Common myeloid progenitor, CD34-positive (primary cell): ENCODE results near the gene COG7.

Source experiments
- CTCF ChIA-PET: fragments of 350-600 bp; sonication (Branson Sonifier 250); formaldehyde crosslinking; loops from one replicate; lab custom pipeline; 2021; ENCODE audit warnings: antibody characterized with exemption; lab: Charles Lee
- POLR2A ChIA-PET: fragments of 350-600 bp; sonication (Branson Sonifier 250); formaldehyde crosslinking; loops from one replicate; lab custom pipeline; 2021; ENCODE audit warnings: antibody characterized with exemption; lab: Charles Lee
- DNase-seq, 3 donors: peaks; one replicate each; pipeline versions ENCODE4 v3.0.0 to v3.0.0-alpha.2; 2013
- H3K27ac ChIP-seq, 2 experiments: 1 replicate in 1 of 2; 2 replicates in 1 of 2; pipeline ENCODE4 v1.7.0; 2013; ENCODE audit warnings: inconsistent platforms in 2 of 2, low read length in 2 of 2, mild to moderate bottlenecking in 2 of 2, low read depth in 1 of 2, moderate library complexity in 1 of 2; ENCODE audit not compliant: severe bottlenecking in 2 of 2, insufficient read depth in 1 of 2, poor library complexity in 1 of 2
- H3K27me3 ChIP-seq, 5 experiments: replicated peaks in 2 of 5; 1 replicate in 3 of 5; 2 replicates in 2 of 5; pipeline versions ENCODE4 v1.6.1 to v1.7.0; 2013; ENCODE audit warnings: low read length in 4 of 5, mild to moderate bottlenecking in 2 of 5, moderate library complexity in 2 of 5, inconsistent platforms in 1 of 5; ENCODE audit not compliant: insufficient read depth in 5 of 5, control insufficient read depth in 4 of 5
- H3K36me3 ChIP-seq, 4 experiments: 1 replicate in 2 of 4; 2 replicates in 2 of 4; pipeline versions ENCODE4 v1.6.1 to v1.7.0; 2013; ENCODE audit warnings: low read length in 3 of 4, control low read depth in 1 of 4, mild to moderate bottlenecking in 1 of 4; ENCODE audit not compliant: control insufficient read depth in 4 of 4, insufficient read depth in 4 of 4
- H3K4me1 ChIP-seq, 4 experiments: 1 replicate in 3 of 4; 2 replicates in 1 of 4; pipeline versions ENCODE4 v1.6.1 to v1.7.1; 2013; ENCODE audit warnings: low read length in 3 of 4, mild to moderate bottlenecking in 3 of 4, control low read depth in 1 of 4, inconsistent platforms in 1 of 4, moderate library complexity in 1 of 4; ENCODE audit not compliant: control insufficient read depth in 4 of 4, insufficient read depth in 4 of 4; ENCODE audit errors: control extremely low read depth in 1 of 4
- H3K4me3 ChIP-seq, 7 experiments: 1 replicate in 4 of 7; 2 replicates in 3 of 7; pipeline versions ENCODE4 v1.5.1 to v1.7.0; 2013; ENCODE audit warnings: mild to moderate bottlenecking in 7 of 7, low read length in 6 of 7, moderate library complexity in 6 of 7, inconsistent platforms in 2 of 7, low read depth in 2 of 7, control low read depth in 1 of 7; ENCODE audit not compliant: insufficient read depth in 4 of 7, control insufficient read depth in 1 of 7; ENCODE audit errors: extremely low read depth in 1 of 7
- H3K9me3 ChIP-seq, 5 experiments: 1 replicate in 4 of 5; 2 replicates in 1 of 5; pipeline versions ENCODE4 v1.6.1 to v1.7.1; 2013; ENCODE audit warnings: low read length in 4 of 5, mild to moderate bottlenecking in 2 of 5, inconsistent platforms in 1 of 5, low read depth in 1 of 5, moderate library complexity in 1 of 5; ENCODE audit not compliant: control insufficient read depth in 4 of 5, insufficient read depth in 2 of 5; ENCODE audit errors: control extremely low read depth in 1 of 5
- WGBS: methylation state at CpG from one replicate; pipeline ENCODE4 v1.1.5; 2013; ENCODE audit not compliant: insufficient coverage; 5-methylcytosine and 5-hydroxymethylcytosine counted together

Gene COG7

GRCh38 chr16:23497543-23497868, 44.5 kb upstream of the COG7 start:
- Histone ChIP-seq H3K4me3 (no peak overlapping the region), H3K27ac (no peak overlapping the region), H3K36me3 (peaks cover 11 to 56% (median 20%) of the 10 kb centered on the region in 4 experiments), H3K4me1 (peaks cover 0 to 18% (median 6%) of the 10 kb centered on the region in 4 experiments), H3K9me3 (no peaks in the 10 kb centered on the region), H3K27me3 (no peaks in the 10 kb centered on the region)
- DNase-seq: no peak
- CTCF ChIA-PET: interaction anchor here (0.7 kb wide), 1 partner anchor 62 kb away, joined by 3 read pairs; no protein-coding TSS in a partner anchor
- POLR2A ChIA-PET: no interaction called here
- 93% methylated on average over 6 of the region's 6 CpGs for WGBS

DNA sequence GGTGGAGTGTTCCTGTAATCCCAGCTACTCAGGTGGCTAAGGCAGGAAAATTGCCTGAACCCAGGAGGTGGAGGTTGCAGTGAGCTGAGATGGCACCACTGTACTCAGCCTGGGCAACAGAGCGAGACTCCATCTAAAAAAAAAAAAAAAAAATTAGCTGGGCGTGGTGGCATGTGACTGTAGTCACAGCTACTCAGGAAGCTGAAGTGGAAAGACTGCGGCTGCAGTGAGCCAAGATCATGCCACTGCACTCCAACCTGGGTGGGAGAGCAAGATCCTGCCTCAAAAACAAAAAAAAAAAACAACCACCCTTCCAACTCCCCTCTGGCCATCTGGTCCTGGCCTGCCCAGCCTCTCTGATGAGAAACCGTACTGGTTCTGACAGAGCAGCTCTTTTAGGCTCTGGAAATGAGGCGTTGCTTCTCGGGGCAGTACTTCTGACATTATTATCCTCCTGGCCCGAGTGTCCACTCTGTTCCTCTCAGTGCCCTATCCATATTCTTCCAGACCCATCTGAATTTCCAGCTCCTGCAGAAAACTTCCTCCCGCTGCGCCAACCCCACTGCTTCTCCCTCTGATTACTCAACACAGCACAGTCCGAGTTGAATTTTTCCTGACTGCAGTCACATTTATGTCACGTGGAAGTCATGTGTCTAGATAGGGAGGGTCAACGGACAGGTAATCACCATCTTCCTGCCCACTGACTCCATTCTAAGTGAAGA, 44.0 kb upstream of the COG7 start:
- peaks cover 11 to 56% (median 24%) of the 10 kb centered on the region in 4 experiments for H3K36me3 ChIP-seq
- H3K27ac ChIP-seq: no peak overlapping the region
- H3K4me3 ChIP-seq: no peak overlapping the region
- no peaks in the 10 kb centered on the region for H3K9me3 ChIP-seq
- H3K4me1 ChIP-seq: peaks cover 0 to 12% (median 6%) of the 10 kb centered on the region in 4 experiments
- H3K27me3 ChIP-seq: no peaks in the 10 kb centered on the region
- CTCF ChIA-PET: interaction anchor here (0.6 kb wide), 1 partner anchor 62 kb away, joined by 3 read pairs; no protein-coding TSS in a partner anchor
- DNase-seq: no peak
- 65% methylated on average over 8 of the region's 12 CpGs for WGBS
- POLR2A ChIA-PET: no interaction called here

DNA sequence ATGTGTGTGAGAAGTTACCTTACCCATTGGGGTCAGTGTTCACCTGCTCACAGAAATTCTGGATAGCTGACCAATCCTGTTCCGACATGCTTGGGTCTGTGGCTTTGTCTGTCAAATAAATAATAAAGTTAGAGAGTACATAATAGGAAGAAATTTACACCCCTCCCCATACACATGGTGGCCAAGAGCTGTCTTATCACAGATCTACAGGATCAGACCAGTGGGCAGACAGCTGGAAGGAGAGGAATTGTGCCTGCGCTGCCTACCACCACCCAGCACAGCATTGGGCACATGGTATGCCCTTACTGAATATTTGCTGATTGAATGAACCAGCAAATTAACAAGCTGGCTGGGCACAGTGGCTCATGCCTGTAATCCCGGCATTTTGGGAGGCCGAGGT, 42.7 kb upstream of the COG7 start:
- Histone ChIP-seq H3K9me3 (no peaks in the 10 kb centered on the region), H3K4me1 (peaks cover 0 to 12% (median 6%) of the 10 kb centered on the region in 4 experiments), H3K36me3 (peaks cover 11 to 60% (median 28%) of the 10 kb centered on the region in 4 experiments), H3K4me3 (no peak overlapping the region), H3K27ac (no peak overlapping the region), H3K27me3 (no peaks in the 10 kb centered on the region)
- peak in 1 of 3 donors; percentile 28 for DNase-seq
- ChIA-PET POLR2A (no interaction called here), CTCF (interaction anchor here (0.9 kb wide), 1 partner anchor 60 kb away, joined by 3 read pairs; no protein-coding TSS in a partner anchor)
- WGBS: 87% methylated on average over 2 of the region's 4 CpGs

DNA sequence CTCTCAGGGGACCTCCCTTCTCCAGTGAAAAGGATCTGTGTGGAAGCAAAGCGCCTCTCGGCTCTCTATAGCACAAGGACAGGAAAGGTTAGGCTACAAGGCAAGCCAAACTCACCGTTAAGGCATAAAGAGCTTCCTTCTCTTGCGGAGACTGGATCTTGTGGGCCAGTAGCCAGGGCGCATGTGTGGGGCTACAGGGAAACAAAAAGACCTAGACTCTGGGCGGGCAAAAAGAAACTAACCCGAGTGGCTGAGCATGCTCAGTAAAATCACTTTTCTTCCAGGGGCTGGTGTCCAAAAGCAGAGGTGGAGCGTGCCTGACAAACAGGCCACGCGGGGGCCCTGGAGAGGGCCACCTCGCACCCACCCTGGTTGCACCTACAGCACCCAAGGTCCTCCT, 41.2 kb upstream of the COG7 start:
- H3K27me3 ChIP-seq: no peaks in the 10 kb centered on the region
- no peak overlapping the region for H3K27ac ChIP-seq
- H3K4me1 ChIP-seq: peaks cover 0 to 12% (median 6%) of the 10 kb centered on the region in 4 experiments
- WGBS: 97% methylated on average over 10 of the region's 11 CpGs
- no peak overlapping the region for H3K4me3 ChIP-seq
- no peaks in the 10 kb centered on the region for H3K9me3 ChIP-seq
- POLR2A ChIA-PET: no interaction called here
- H3K36me3 ChIP-seq: peaks cover 11 to 65% (median 36%) of the 10 kb centered on the region in 4 experiments
- CTCF ChIA-PET: interaction anchor here (0.7 kb wide), 1 partner anchor 429 kb away, joined by 3 read pairs; no protein-coding TSS in a partner anchor
- no peak for DNase-seq

DNA sequence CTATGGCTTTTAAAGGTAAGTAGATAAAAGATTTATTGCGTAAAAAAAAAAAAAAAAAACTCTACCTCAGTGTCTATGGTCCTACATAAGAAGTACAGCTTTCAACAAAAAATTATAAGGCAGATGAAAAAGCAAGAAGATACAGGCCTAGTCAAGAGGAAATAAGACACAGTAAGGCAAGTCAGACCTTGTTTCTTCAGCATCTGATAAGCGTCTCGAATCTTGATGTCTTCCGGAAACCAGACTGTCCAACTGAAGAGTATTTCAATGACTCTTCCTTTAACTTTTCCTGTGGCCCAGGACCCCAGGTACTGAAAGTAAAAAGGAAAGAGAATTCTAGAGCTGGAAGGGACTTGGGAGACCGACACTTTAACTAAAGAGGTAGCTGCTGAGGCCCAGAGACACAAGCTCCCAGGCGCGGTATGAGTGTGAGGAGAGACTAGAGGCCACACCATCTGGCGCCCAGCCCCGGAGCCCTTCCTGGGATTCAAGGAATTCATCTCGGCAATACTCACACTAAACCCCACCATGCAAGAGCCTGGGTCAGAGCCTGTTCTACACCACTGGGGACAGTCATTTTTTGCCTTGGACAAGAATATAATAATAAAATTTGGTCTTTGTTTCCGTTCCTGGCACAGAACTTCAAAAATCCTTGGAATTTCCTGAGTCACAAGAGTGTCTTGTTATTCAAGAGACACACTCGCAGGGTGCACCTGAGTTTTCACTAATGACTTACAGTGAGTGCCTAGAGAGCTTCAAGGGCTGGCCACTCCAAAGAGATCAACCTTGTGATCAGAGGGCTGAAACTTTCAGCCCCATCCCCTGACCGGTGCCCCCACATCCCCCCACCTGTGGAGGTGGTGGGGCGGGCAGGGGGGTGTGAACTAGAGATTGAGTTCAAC, 38.8 kb upstream of the COG7 start:
- peaks cover 11 to 82% (median 52%) of the 10 kb centered on the region in 4 experiments for H3K36me3 ChIP-seq
- H3K9me3 ChIP-seq: no peaks in the 10 kb centered on the region
- H3K4me3 ChIP-seq: no peak overlapping the region
- WGBS: 97% methylated on average over 10 of the region's 14 CpGs
- H3K27ac ChIP-seq: no peak overlapping the region
- DNase-seq: no peak
- peaks cover 0 to 2% (median 0%) of the 10 kb centered on the region in 4 experiments for H3K4me1 ChIP-seq
- ChIA-PET POLR2A (no interaction called here), CTCF (interaction anchor here (0.6 to 1.3 kb wide), 2 partner anchors 10 to 57 kb away, joined by 3 read pairs; no protein-coding TSS in a partner anchor)
- H3K27me3 ChIP-seq: no peaks in the 10 kb centered on the region

GRCh38 chr16:23486480-23486879, 33.5 kb upstream of the COG7 start:
- no peak for DNase-seq
- Histone ChIP-seq H3K4me1 (no peaks in the 10 kb centered on the region), H3K27me3 (no peaks in the 10 kb centered on the region), H3K4me3 (no peak overlapping the region), H3K36me3 (peaks cover 4 to 85% (median 55%) of the 10 kb centered on the region in 4 experiments), H3K9me3 (no peaks in the 10 kb centered on the region), H3K27ac (no peak overlapping the region)
- 94% methylated on average over 4 of the region's 5 CpGs for whole genome bisulfite sequencing
- POLR2A ChIA-PET: no interaction called here
- CTCF ChIA-PET: interaction anchor here (1.6 kb wide), 1 partner anchor 52 kb away, joined by 3 read pairs; no protein-coding TSS in a partner anchor
